GM21723 (cell line): Measurements from ENCODE around the gene EIF4B.
"Not testable (repeated sequence)": the region's sequence is repeated elsewhere in the genome, so short reads cannot be mapped to it uniquely, and the experiment has no call there.

Experiments
- ATAC-seq: cut with Tn5 transposase; IDR thresholded peaks from one replicate; pipeline ENCODE4 v1.9.1; 2021; ENCODE audit warnings: mild to moderate bottlenecking, moderate library complexity; ENCODE audit not compliant: unreplicated experiment

The EIF4B gene, protein sequence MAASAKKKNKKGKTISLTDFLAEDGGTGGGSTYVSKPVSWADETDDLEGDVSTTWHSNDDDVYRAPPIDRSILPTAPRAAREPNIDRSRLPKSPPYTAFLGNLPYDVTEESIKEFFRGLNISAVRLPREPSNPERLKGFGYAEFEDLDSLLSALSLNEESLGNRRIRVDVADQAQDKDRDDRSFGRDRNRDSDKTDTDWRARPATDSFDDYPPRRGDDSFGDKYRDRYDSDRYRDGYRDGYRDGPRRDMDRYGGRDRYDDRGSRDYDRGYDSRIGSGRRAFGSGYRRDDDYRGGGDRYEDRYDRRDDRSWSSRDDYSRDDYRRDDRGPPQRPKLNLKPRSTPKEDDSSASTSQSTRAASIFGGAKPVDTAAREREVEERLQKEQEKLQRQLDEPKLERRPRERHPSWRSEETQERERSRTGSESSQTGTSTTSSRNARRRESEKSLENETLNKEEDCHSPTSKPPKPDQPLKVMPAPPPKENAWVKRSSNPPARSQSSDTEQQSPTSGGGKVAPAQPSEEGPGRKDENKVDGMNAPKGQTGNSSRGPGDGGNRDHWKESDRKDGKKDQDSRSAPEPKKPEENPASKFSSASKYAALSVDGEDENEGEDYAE

DNA sequence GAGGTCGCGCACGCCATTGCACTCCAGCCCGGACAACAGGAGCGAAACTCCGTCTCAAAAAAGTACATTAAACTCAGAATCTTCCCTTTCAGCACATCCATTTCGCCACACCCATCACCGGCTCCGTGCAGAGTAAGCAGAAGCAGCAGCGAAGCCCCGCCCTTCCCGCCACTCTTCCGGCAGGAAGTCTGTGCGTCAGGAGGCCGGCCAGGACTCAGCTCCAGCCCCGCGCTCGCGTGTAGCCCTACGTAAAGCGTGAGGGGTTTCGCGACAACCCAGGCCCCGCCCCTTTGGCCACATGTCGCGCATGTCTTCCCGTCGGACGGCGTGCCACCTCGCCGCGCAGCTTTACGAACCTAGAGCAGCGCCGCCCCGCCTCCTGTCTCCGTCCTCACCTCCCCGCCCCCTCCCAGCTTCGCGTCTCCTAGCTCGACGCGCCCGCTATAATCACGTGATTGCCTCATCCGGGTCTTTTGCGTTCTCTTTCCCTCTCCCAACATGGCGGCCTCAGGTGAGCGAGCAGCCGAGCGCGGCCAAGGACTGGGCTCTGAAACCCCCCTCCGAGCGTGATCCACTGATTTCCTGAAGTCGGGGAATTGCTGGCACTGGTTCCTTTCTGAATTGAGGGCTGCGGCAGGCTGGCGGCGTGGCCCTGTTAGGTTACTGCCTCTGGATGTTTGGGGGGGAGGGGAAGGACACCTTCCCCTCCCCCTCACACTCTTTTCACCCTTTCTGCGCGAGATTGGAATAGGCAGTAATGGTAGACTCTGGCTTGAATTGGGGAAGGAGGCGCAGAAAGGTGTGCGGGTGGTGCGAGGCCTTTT is at the start of gene EIF4B:
Gene EIF4B, plus strand, starts transcription at position 471 of the 824 bp plus-strand sequence. Its CDS starts 28 bp downstream, at position 499.
- ATAC-seq: peak; percentile 94

DNA sequence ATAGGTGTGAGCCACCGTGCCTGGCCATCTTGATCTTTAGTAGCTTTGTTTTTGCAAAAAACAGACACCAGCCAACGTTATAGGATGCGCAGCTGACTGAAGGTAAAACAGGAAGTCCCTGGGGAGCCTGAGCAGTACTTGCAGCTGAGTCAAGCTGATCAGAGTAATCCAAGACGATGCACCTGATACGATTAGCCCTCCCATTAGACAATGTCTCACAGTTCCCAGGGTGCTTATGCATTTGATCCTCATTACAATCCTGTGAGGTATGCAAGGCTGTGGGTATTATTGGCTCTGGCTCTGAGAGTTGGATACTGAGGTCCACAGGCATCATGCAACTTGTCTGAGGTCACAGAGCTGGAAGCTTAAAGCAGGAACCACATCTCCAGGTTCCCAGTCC is 49.3 kb upstream of the EIF4B start:
- ATAC-seq: no peak

DNA sequence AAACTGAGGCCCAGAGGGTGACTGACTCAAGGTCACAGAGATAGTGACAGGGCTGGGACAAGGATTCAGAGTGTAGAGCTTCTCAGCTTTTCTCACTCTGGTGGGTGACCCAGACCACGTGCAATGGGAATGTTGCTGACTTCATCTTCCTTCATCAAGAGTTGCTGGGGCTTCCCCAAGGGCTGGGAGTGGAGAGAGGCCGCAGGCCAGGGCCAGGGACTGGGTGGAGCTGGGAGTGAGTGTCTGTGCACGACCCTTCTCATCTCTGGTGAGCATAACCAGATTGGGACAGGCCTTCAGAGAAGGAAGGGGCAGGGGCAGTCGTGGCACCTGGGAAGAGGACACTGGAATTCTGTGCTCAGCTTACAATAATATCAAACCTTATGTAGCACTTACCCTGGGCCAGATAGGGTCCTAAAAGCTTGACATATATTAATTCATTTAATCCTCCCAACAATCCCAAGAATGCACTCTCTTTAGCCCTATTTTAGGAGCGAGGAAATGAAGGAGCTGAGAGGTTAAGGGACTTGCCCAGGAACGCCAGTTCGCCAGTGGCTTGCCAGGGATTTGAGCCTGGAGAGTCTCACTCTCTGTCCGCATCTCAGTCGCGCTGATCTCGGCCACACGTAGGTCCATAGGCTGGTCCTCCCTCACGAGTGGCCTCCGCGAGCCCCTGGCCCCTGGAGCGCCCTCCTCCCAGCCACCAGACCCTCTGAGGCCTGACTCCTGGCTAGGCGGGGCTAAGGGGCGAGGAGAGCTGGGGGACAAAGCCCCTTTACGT is 41.5 kb upstream of the EIF4B start:
- no peak for ATAC-seq

DNA sequence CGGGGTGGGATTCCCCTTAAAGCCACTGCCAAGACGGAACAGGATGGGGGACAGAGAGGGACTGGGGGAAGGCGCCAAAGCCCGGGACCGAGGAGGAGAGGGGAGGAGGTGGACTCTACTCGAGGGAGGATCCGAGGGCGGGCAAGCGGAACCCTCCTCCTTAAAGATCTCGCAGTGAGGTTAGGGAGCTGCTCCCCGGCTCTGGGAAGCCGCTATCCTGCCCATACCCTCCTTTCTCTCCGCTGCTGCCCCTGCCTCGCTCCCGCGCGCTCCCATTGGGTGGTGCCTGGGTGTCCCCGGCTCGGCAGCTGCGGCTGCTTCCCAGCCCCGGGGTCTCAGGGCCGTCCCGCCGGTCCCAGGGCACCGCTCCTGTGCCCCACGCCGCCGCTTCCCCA is 40.9 kb upstream of the EIF4B start:
- ATAC-seq: no peak

DNA sequence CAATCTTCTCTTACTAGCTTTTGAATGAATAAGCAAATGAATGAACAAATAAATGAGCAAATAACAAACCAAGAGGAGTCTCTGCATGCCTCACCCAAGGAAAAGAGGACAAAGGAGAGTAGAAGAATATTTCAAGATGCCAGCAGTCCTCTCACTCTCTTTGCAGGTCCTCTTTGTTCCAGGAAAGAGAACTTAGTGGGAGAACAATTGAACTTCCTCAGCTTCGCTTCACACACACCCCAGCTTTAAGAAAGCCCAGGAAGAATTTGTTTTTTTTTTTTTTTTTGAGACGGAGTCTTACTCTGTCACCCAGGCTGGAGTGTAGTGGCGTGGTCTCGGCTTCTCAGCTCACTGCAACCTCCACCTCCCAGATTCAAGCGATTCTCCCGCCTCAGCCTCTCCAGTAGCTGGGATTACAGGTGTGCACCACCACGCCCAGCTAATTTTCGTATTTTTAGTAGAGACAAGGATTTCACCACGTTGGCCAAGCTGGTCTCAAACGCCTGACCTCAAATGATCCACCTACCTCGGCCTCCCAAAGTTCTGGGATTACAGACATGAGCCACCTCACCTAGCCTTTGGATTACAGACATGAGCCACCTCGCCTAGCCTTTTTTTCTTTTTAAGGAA is 37.0 kb upstream of the EIF4B start:
- no peak for ATAC-seq

DNA sequence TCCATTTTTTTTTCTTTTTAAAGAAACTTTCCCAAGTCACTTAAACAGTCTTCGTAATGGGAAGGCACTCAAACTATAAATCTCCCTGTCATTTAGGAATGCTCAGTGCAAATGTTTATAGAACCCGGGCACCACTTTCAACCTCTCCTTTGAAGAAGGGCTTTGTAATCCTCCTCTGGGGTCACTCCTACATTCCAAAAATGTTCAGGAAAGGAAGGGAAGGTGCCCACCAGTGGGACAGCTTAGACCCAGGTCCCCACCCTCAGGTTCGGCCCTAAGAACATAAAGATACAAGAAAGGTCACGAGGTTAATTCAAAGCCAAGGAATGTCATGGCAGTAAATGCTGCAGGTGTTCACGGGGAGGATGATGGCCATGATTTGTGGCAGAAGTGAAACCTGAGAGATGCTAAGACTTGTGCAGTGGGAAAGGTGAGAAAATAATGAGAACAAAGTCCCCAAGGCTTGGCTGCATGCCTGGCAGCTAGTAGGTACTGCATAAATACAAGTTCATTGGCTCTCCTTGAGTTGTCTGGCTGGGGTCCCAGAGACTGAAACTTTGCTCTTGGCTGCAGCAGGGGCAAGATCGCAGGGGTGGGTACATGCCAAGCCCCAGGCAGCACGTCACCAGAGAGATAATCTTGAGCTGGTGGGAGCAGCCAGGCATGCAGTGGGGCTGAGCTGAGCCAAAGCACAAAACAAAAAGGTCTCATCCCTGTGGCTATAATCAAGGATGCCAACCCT is 36.3 kb upstream of the EIF4B start:
- no peak for ATAC-seq

DNA sequence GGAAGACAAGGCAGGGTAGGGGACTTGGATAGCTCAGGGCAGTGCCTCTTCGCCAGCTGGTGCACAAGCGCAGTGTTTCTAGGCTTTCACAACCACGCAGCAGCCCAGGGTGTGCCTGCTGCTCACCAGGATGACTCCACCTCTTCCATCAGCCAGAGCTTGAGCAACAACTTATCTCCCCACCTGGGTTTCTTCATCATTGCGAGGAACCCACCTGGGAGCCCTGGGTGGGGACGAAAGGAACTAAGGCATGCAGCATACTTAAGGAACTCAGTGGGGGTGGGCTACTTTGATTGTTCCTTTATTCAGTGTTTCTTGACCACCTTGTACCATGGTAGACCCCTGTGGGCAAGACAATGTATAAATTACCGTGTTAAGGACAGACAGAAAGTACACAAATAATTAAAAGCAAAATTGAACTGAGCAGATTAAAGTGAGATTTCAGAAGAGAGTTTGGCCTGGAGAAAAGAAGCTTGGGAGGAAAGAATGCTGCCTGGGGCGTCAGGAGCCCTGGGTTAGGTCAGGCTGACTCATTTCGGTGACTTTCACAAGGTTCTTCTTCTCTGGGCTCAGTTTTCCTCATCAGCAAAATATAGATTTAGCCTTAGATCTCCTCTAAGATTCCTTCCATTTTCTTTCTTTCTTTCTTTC is 34.5 kb upstream of the EIF4B start:
- ATAC-seq: no peak

DNA sequence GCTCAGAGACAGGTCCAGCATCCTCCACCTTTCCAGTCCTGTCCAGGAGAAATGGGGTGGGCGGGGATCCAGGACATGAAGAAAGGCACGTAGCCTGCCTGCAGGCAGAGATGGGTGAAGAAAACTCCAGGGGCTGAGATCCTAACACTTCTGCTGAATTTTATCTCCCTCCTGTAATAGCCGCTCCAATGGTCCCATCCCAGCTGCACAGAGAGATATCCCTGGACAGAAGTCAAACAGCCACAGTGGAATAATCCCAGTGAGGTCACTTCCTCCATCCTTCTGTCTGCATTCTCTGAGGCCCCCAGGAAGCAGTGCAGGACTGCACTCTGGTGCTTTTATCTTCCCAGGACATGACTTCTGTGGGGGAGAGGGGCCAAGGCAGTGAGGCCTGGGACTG is 31.1 kb upstream of the EIF4B start:
- no peak for ATAC-seq

DNA sequence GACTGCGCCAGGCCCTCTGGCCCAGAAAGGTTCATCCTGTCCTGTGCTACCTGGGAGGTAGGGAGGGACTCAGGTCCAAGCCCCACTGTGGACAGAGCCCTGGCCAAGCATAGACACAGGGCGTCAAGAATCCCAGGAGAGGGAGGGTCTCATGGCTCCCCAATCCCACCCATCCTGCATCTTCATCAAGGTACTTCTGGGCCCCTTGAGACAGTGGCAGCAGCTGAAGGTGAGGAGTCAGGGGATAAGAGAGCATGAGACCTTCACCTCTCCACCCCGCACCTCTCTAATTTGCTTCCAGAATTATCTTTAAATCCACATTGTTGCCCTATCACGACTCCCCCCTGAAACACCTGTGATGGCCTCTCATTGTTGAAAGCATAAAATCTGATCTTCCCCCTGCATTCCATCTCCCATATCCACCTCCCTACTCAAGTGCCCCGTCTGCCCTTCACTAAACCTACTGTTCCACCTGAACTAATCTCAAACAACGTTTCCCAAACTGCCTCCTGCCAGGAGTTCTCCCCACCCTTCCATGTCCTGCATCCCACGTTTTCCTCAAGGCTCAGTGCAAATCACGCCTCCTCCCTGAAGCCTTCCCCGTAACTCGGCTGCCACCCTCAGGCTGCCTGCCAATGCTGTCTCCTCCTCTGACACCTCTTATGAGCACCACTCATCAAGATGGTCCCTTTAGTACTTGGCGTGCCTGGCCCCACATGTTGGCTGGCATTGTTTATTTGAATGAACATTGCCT is 30.3 kb upstream of the EIF4B start:
- no peak for ATAC-seq

DNA sequence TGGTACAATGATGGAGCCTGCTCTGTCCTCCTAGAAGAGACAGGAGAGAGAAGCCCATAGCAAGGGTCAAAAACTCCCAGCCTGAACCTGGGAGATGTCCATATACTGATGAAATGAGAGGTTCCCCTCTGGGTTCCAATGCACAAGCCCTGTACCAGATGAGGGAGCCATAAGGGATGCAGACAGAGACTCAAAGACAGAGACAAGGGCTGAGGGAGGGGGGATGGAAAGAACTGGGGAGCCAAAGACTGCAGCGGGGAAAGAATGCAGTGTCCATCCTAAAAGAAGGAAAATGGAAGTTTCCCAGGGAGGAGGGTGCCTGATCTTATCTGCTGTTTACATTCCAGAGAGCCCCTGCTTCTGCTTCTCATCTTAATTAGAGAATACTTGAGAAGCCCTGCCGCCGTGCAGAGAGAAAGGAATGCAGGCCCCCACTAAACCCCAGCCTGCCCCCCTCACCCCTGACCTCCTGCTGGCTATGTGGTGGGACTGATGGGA is 29.6 kb upstream of the EIF4B start:
- no peak for ATAC-seq

DNA sequence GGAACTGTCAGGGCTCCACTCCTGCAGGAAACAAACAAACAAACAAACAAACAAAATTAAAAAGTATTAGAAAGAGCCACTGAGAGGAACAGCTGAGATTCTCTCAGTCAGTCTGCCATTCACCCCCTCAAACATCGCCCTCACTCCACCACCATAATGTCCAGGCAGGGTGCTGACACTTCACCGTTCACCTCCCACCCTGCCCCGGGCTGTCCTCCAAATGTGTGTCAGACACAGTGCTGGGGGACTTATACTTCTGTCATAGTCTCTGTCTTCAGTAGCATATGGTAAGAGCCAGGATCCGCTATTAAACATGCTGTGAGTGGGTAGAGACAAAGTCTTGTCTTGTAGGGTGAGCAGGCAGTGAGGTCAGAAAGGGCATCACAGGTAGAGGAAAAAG is 29.1 kb upstream of the EIF4B start:
- ATAC-seq: no peak

DNA sequence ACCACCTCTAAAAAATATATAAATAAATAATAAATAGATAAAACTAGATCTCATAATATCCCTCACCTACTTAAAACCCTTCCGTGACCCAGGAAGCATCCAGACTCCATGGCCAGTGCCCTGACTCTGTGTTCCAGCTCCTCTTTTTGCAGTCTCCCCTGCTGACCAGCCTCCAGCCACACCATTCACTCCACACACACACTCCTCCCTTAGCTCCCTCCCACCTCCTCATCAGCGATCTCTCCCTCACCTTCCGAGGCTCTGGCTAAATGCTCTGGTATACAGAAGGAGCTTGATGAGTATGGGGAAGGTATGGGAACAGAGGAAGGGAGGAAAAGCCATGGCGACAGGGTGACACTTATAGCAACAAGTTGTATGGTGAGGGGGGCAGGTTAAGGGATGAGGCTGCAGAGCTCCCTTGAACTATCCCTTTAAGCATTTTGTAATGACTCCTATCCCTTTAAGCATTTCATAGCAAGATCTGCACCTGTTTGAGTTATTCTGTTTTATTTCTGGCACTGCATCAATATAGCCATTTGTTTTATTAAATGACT is 26.1 kb upstream of the EIF4B start:
- ATAC-seq: no peak

DNA sequence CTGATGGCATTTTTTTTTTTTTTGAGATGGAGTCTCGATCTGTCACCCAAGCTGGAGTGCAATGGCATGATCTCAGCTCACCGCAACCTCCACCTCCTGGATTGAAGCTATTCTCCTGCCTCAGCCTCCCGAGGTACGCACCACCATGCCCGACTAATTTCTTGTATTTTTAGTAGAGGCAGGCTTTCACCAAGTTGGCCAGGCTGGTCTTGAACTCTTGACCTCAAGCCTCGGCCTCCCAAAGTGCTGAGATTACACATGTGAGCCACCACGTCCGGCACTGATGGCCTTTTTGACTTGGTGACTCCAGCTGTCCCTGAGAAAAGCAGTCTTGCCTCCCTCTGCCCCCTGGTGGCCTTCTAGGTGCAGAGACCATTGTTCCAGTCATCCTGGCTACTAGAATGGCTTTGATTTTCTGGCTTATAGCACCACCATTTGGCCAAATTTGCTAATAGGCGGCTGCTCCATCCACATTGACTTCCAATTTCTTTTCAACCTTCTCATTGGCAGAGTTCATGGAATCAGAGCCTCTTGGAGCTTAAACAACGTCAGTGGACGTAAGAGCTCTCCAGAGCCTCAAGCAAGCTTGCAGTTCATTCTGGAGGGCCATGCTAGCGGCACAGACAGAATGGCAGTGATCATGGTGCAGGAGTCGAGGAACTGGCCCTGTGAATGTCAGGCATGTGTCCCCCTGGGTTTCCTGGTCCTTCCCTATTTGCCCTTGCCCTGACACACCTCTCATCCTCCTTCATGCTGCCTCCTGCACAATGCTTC is 25.4 kb upstream of the EIF4B start:
- peak; percentile 74 for ATAC-seq

DNA sequence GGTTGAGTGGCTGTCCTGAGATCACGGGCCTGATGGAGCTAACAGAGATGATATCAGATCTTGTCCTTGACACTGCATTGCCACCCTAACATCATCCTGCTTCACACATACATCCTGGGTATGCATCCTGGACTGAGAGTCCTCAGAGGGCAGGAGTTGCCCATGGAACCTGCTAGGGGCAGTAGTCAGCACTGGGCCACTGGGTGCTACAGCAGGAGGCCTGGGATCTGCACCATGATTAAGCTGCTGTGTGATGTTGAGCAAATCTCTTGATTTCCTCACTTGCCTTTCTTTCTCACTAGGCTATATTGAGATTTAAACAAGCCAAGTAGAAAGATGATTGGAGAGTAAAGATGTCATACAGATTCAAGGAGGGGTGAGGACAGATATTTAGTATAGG is 22.1 kb upstream of the EIF4B start:
- ATAC-seq: no peak

DNA sequence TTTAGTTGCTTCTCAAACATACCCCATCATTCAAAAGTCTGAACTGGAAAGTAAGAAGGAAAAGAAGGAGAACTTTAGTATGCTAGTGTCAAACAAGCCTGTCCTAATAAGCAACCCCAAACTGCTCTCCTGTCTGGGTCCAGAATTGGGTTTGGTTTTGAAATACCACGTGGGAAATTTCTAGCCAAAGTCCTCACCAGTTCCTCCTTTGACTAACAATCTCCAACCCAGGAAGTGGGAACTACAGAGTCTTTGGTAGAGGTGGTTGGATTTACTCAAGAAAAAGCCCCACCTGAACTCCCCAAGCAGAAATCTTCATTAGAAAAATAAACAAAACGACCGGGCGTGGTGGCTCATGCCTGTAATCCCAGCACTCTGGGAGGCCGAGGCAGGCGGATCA is 17.4 kb upstream of the EIF4B start:
- no peak for ATAC-seq

DNA sequence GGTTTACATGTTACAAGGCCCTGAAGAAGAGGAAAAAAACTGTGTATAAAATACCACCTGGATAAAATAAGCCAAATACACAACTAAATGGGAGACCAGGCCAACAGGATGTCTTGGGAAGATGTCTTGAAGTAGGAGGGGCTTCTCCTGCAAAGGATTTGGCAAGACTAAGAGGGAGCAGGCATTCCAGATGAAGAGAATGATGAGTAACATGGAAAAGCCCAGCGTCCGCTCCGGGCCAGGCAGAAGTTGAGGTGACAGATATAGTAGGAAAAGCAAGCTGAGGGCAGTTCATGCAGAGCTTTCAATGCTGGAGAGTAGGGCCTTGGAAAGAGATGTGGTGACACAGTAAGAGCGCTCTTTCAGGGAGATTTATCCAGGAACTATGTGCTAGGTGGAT is 16.1 kb upstream of the EIF4B start:
- no peak for ATAC-seq

DNA sequence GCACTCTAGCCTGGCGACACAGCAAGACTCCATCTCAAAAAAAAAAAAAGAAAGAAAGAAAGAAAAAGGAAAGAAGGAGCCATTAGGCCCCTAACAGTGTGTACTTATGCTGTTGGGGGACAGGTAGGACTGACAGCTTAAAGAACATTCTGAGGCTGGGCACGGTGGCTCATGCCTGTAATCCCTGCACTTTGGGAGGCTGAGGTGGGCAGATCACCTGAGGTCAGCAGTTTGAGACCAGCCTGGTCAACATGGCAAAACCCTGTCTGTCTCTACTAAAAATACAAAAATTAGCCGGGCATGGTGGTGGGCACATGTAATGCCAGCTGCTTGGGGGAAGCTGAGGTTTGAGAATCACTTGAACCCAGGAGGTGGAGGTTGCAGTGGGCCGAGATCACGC is 14.0 kb upstream of the EIF4B start:
- ATAC-seq: not testable (repeated sequence)
